ENCODE data around the gene TXNDC16. TPM values are rescaled to one million over a fixed set of nuclear protein-coding genes. Genes with fewer than 3 reads are reported as not detected.
A peak's percentile ranks its signal among the peaks of the same experiment; 100 is the strongest.

Gene TXNDC16
- total RNA-seq, 1 donor from 2014 or later: 22.6 TPM

DNA sequence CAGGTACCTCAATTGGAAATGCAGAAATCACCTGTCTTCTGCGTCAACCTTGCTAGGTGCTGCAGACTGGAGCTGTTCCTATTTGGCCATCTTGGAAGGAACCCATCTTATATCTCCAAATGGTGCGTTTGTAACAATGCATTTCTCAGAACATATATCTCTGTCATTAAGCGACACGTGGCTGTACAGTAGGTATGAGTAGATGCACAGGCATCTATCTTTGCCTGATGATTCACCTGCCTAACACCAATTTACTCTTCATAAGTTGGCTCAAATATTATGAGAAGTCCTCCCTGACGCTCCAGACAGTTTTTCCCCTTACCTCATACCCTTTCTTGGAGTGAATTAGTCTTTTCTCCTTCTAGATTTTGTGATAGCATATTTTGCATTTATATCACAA is 44.6 kb upstream of the TXNDC16 start:
- Mint-ChIP-seq H3K4me3 (no peak overlapping the region), H3K9me3 (peaks cover 29% of the 10 kb centered on the region), H3K36me3 (peaks cover 12% of the 10 kb centered on the region), H3K27me3 (ENCODE audit: insufficient read depth, low read depth) (peaks cover 3% of the 10 kb centered on the region), H3K27ac (no peak overlapping the region), H3K4me1 (no peaks in the 10 kb centered on the region)
- no peak overlapping the region for H3K4me2 ChIP-seq
- no peaks in the 10 kb centered on the region for H3K36me3 ChIP-seq
- TF ChIP-seq EZH2 (IDR thresholded peaks at IDR 0.05): no peak
- no peak for TF ChIP-seq EZH2phosphoT487 (IDR thresholded peaks at IDR 0.05)
- TF ChIP-seq CTCF (IDR thresholded peaks at IDR 0.05): no peak
- no peak for DNase-seq (ENCODE audit: low spot score)
- H2AFZ ChIP-seq (replicated peaks): no peak overlapping the region
- H3K9me3 ChIP-seq (ENCODE audit: low read depth): no peaks in the 10 kb centered on the region
- no peaks in the 10 kb centered on the region for H3K4me1 ChIP-seq
- no peaks in the 10 kb centered on the region for H3F3A ChIP-seq (ENCODE audit: low read depth)
- H3K9ac ChIP-seq: no peak overlapping the region
- no peak overlapping the region for H3K4me3 ChIP-seq
- no peaks in the 10 kb centered on the region for H4K20me1 ChIP-seq (ENCODE audit: low read depth)
- H3K27ac ChIP-seq: no peak overlapping the region
- no peaks in the 10 kb centered on the region for H3K79me2 ChIP-seq (ENCODE audit: low read depth)
- no peaks in the 10 kb centered on the region for H3K27me3 ChIP-seq

DNA sequence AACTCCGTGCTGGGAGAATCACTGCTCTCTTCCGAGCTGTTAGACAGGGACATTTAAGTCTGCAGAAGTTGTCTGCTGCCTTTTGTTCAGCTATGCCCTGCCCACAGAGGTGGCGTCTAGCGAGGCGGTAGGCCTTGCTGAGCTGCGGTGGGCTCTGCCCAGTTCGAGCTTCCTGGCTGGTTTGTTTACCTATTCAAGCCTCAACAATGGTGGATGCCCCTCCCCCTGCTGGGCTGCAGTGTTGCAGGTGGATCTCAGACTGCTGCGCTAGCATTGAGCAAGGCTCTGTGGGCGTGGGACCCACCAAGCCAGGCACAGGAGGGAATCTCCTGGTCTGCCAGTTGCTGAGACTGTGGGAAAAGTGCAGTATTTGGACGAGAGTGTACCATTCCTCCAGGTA is 44.0 kb upstream of the TXNDC16 start:
- H3K4me3 Mint-ChIP-seq: no peak overlapping the region
- H3K4me1 Mint-ChIP-seq: no peaks in the 10 kb centered on the region
- Histone ChIP-seq H3K4me3 (no peak overlapping the region), H3K27ac (no peak overlapping the region), H2AFZ (replicated peaks) (no peak overlapping the region), H3F3A (ENCODE audit: low read depth) (no peaks in the 10 kb centered on the region), H3K79me2 (ENCODE audit: low read depth) (no peaks in the 10 kb centered on the region), H4K20me1 (ENCODE audit: low read depth) (no peaks in the 10 kb centered on the region), H3K9ac (no peak overlapping the region), H3K36me3 (no peaks in the 10 kb centered on the region), H3K4me1 (no peaks in the 10 kb centered on the region), H3K27me3 (no peaks in the 10 kb centered on the region), H3K4me2 (peak overlapping the region; percentile 45), H3K9me3 (ENCODE audit: low read depth) (no peaks in the 10 kb centered on the region)
- peaks cover 14% of the 10 kb centered on the region for H3K36me3 Mint-ChIP-seq
- peak; percentile 43 for DNase-seq (ENCODE audit: low spot score)
- peaks cover 31% of the 10 kb centered on the region for H3K9me3 Mint-ChIP-seq
- peaks cover 3% of the 10 kb centered on the region for H3K27me3 Mint-ChIP-seq (ENCODE audit: insufficient read depth, low read depth)
- H3K27ac Mint-ChIP-seq: no peak overlapping the region
- TF ChIP-seq EZH2phosphoT487 (IDR thresholded peaks at IDR 0.05) (no peak), EZH2 (IDR thresholded peaks at IDR 0.05) (no peak), CTCF (IDR thresholded peaks at IDR 0.05) (no peak)

DNA sequence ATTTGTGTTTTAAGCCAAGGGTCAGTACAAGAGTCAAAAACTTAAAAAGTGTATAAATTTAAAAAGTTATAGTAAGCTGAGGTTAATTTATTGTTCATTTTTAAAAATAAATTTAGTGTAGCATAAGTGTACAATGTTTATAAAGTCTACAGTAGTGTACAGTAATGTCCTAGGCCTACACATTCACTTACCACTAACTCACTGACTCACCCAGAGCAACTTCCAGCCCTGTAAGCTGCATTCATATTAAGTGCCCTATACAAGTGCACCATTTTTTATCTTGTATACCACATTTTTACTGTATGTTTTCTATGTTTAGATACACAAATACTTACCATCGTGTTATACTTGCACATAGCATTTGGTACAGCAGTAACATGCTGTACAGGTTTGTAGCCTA is 38.0 kb upstream of the TXNDC16 start:
- no peaks in the 10 kb centered on the region for H3K79me2 ChIP-seq (ENCODE audit: low read depth)
- H3K9ac ChIP-seq: no peak overlapping the region
- H3K9me3 ChIP-seq (ENCODE audit: low read depth): no peaks in the 10 kb centered on the region
- no peaks in the 10 kb centered on the region for H3K27me3 ChIP-seq
- no peak overlapping the region for H3K4me2 ChIP-seq
- H3K9me3 Mint-ChIP-seq: peaks cover 31% of the 10 kb centered on the region
- no peaks in the 10 kb centered on the region for H3F3A ChIP-seq (ENCODE audit: low read depth)
- H3K4me3 Mint-ChIP-seq: no peak overlapping the region
- H3K4me1 Mint-ChIP-seq: no peaks in the 10 kb centered on the region
- H3K36me3 Mint-ChIP-seq: peaks cover 12% of the 10 kb centered on the region
- no peak overlapping the region for H2AFZ ChIP-seq (replicated peaks)
- no peaks in the 10 kb centered on the region for H3K36me3 ChIP-seq
- no peaks in the 10 kb centered on the region for H4K20me1 ChIP-seq (ENCODE audit: low read depth)
- DNase-seq (ENCODE audit: low spot score): no peak
- no peak overlapping the region for H3K27ac ChIP-seq
- H3K27me3 Mint-ChIP-seq (ENCODE audit: insufficient read depth, low read depth): peaks cover 2% of the 10 kb centered on the region
- no peak overlapping the region for H3K4me3 ChIP-seq
- H3K4me1 ChIP-seq: no peaks in the 10 kb centered on the region
- TF ChIP-seq EZH2 (IDR thresholded peaks at IDR 0.05) (no peak), CTCF (IDR thresholded peaks at IDR 0.05) (no peak), EZH2phosphoT487 (IDR thresholded peaks at IDR 0.05) (no peak)
- H3K27ac Mint-ChIP-seq: no peak overlapping the region

Measured in neural progenitor cell (in vitro differentiated cells).